Endothelial cell of umbilical vein (primary cell): ENCODE data around the gene FRK.

ENCODE experiments used
- EZH2 ChIP-seq: IDR thresholded peaks from 2 replicates; pipeline ENCODE4 v1.6.1; 2012; ENCODE audit warnings: borderline replicate concordance, low read depth, mild to moderate bottlenecking, moderate library complexity, low read length, inconsistent platforms; ENCODE audit not compliant: severe bottlenecking
- POLR2A ChIP-seq: IDR thresholded peaks from 2 replicates; pipeline ENCODE4 v1.6.1; 2012; ENCODE audit warnings: low read depth, mild to moderate bottlenecking, control low read depth, low read length

- TF ChIP-seq EZH2 (no peak), POLR2A (no peak)
These were observed 23.8 kb downstream of the FRK start for GRCh38 chr6:116036885-116037284.
